MM.1S (cell line): ENCODE data around the gene PRKG1.
"Not testable (repeated sequence)": the region's sequence is repeated elsewhere in the genome, so short reads cannot be mapped to it uniquely, and the experiment has no call there.

Experiments used
- DNase-seq: peaks from one replicate; pipeline ENCODE4 v3.0.0-alpha.2; 2015
- H2AFZ ChIP-seq: fragments of 300-600 bp; sonication (generic); 2 replicates; pipeline ENCODE4 v1.6.0; 2016; ENCODE audit warnings: antibody characterized with exemption, low read length
- H3F3A ChIP-seq: fragments of 300-600 bp; sonication (generic); 2 replicates; pipeline ENCODE4 v1.6.1; 2016; ENCODE audit warnings: mild to moderate bottlenecking, antibody characterized with exemption, low read length, moderate library complexity, mixed read lengths; ENCODE audit not compliant: insufficient read depth
- H3K27ac ChIP-seq: fragments of 300-600 bp; sonication (generic); 2 replicates; pipeline ENCODE4 v1.5.1; 2016; ENCODE audit warnings: mild to moderate bottlenecking, low read length
- H3K27me3 ChIP-seq: fragments of 300-600 bp; sonication (generic); replicated peaks from 2 replicates; pipeline ENCODE4 v1.6.0; 2016; ENCODE audit warnings: low read length; ENCODE audit not compliant: insufficient read depth
- H3K36me3 ChIP-seq: fragments of 300-600 bp; sonication (generic); replicated peaks from 2 replicates; pipeline ENCODE4 v1.6.1; 2016; ENCODE audit warnings: mild to moderate bottlenecking, low read length, mixed read lengths; ENCODE audit not compliant: insufficient read depth
- H3K4me1 ChIP-seq: fragments of 300-600 bp; sonication (generic); 2 replicates; pipeline ENCODE4 v1.6.1; 2016; ENCODE audit warnings: low read length, mixed read lengths
- H3K4me2 ChIP-seq: fragments of 300-600 bp; sonication (generic); 2 replicates; pipeline ENCODE4 v1.6.0; 2016; ENCODE audit warnings: low read depth, low read length
- H3K4me3 ChIP-seq: fragments of 300-600 bp; sonication (generic); 2 replicates; pipeline ENCODE4 v1.5.1; 2016; ENCODE audit warnings: low read length, mixed read lengths
- H3K79me2 ChIP-seq: fragments of 300-600 bp; sonication (generic); 2 replicates; pipeline ENCODE4 v1.6.1; 2016; ENCODE audit warnings: mixed run types, low read length, mixed read lengths
- H3K9ac ChIP-seq: fragments of 300-600 bp; sonication (generic); 2 replicates; pipeline ENCODE4 v1.6.1; 2016; ENCODE audit warnings: low read length, mixed read lengths
- H3K9me2 ChIP-seq: fragments of 300-600 bp; sonication (generic); replicated peaks from 2 replicates; pipeline ENCODE4 v1.6.1; 2016; ENCODE audit warnings: mild to moderate bottlenecking, low read length, mixed read lengths; ENCODE audit not compliant: insufficient read depth
- H3K9me3 ChIP-seq: fragments of 300-600 bp; sonication (generic); replicated peaks from 2 replicates; pipeline ENCODE4 v1.6.1; 2016; ENCODE audit warnings: mild to moderate bottlenecking, low read length, mixed read lengths; ENCODE audit not compliant: insufficient read depth
- H4K20me1 ChIP-seq: fragments of 300-600 bp; sonication (generic); 2 replicates; pipeline ENCODE4 v1.6.1; 2016; ENCODE audit warnings: mild to moderate bottlenecking, low read length, moderate library complexity, mixed read lengths; ENCODE audit not compliant: insufficient read depth
- CTCF ChIP-seq: fragments of 300-600 bp; sonication (generic); IDR thresholded peaks from 2 replicates; pipeline ENCODE4 v1.5.1; 2016; ENCODE audit warnings: antibody characterized with exemption, low read length, mixed read lengths
- EZH2 ChIP-seq: fragments of 300-600 bp; sonication (generic); optimal IDR thresholded peaks from 2 replicates; pipeline ENCODE3; 2017; ENCODE audit warnings: low read depth, mild to moderate bottlenecking, antibody characterized with exemption, low read length, mixed read lengths
- EZH2phosphoT487 ChIP-seq: fragments of 300-600 bp; sonication (generic); IDR thresholded peaks from 2 replicates; pipeline ENCODE4 v1.6.1; 2018; ENCODE audit warnings: antibody characterized with exemption, low read length

The PRKG1 gene

GRCh38 chr10:51685768-51686167 is 611.5 kb downstream of the PRKG1 start:
- Histone ChIP-seq H3K4me2 (no peak overlapping the region), H4K20me1 (no peaks in the 10 kb centered on the region), H2AFZ (no peak overlapping the region), H3K4me1 (no peaks in the 10 kb centered on the region), H3K4me3 (no peak overlapping the region), H3K9me2 (no peaks in the 10 kb centered on the region), H3F3A (no peaks in the 10 kb centered on the region), H3K27me3 (no peaks in the 10 kb centered on the region), H3K36me3 (no peaks in the 10 kb centered on the region), H3K27ac (no peak overlapping the region), H3K79me2 (no peaks in the 10 kb centered on the region), H3K9ac (no peak overlapping the region), H3K9me3 (no peaks in the 10 kb centered on the region)
- DNase-seq: no peak
- TF ChIP-seq EZH2phosphoT487 (no peak), CTCF (no peak), EZH2 (no peak)

- Histone ChIP-seq H3K27me3 (no peaks in the 10 kb centered on the region), H3K9me3 (no peaks in the 10 kb centered on the region), H2AFZ (no peak overlapping the region), H3K4me2 (no peak overlapping the region), H4K20me1 (no peaks in the 10 kb centered on the region), H3F3A (no peaks in the 10 kb centered on the region), H3K79me2 (no peaks in the 10 kb centered on the region), H3K27ac (no peak overlapping the region), H3K4me3 (no peak overlapping the region), H3K9ac (no peak overlapping the region), H3K4me1 (no peaks in the 10 kb centered on the region), H3K9me2 (no peaks in the 10 kb centered on the region), H3K36me3 (no peaks in the 10 kb centered on the region)
- TF ChIP-seq EZH2 (no peak), EZH2phosphoT487 (no peak), CTCF (no peak)
- no peak for DNase-seq
Observed at GRCh38 chr10:51687296-51687695, 613.0 kb downstream of the PRKG1 start.

GRCh38 chr10:51688826-51689225 is 614.5 kb downstream of the PRKG1 start:
- H3K9me3 ChIP-seq, DNase-seq, H3K4me3 ChIP-seq, H3K36me3 ChIP-seq, H3K9me2 ChIP-seq, H2AFZ ChIP-seq, H3K4me2 ChIP-seq, H3K9ac ChIP-seq, H3F3A ChIP-seq, H4K20me1 ChIP-seq, H3K79me2 ChIP-seq, H3K27me3 ChIP-seq, H3K27ac ChIP-seq, H3K4me1 ChIP-seq: not testable (repeated sequence)

- Histone ChIP-seq H4K20me1 (no peaks in the 10 kb centered on the region), H3F3A (no peaks in the 10 kb centered on the region), H3K9me3 (no peaks in the 10 kb centered on the region), H3K4me3 (no peak overlapping the region), H3K36me3 (no peaks in the 10 kb centered on the region), H3K9ac (no peak overlapping the region), H3K4me2 (no peak overlapping the region), H3K4me1 (no peaks in the 10 kb centered on the region), H3K9me2 (no peaks in the 10 kb centered on the region), H2AFZ (no peak overlapping the region), H3K27ac (no peak overlapping the region), H3K79me2 (no peaks in the 10 kb centered on the region), H3K27me3 (no peaks in the 10 kb centered on the region)
- no peak for TF ChIP-seq EZH2phosphoT487
- TF ChIP-seq CTCF: no peak
- TF ChIP-seq EZH2: no peak
- DNase-seq: no peak
Observed at GRCh38 chr10:51689536-51689935, 615.2 kb downstream of the PRKG1 start.
